ENCODE measurements around the gene BDKRB2.

GRCh38 chr14:96205059-96205977 lies 679 bp downstream of the BDKRB2 start:
- TF ChIP-seq ARNTL (CRISPR knock-in tag; IDR thresholded peaks at IDR 0.05; ENCODE audit: borderline replicate concordance, low read depth): no peak
- no peak for TF ChIP-seq PATZ1 (CRISPR knock-in tag; IDR thresholded peaks at IDR 0.05; ENCODE audit: borderline replicate concordance)
- no peak for TF ChIP-seq ESRRG (CRISPR knock-in tag; IDR thresholded peaks at IDR 0.05)
- TF ChIP-seq ISL1 (CRISPR knock-in tag; IDR thresholded peaks at IDR 0.05): no peak
- no peak for TF ChIP-seq GLIS3 (CRISPR knock-in tag; IDR thresholded peaks at IDR 0.05)
- TF ChIP-seq BACH2 (CRISPR knock-in tag; IDR thresholded peaks at IDR 0.05; ENCODE audit: borderline replicate concordance): no peak
- TF ChIP-seq ZNF8 (CRISPR knock-in tag; IDR thresholded peaks at IDR 0.05): no peak
- no peak for TF ChIP-seq ZNF70 (CRISPR knock-in tag; IDR thresholded peaks at IDR 0.05)
- no peak for TF ChIP-seq CSDC2 (CRISPR knock-in tag; IDR thresholded peaks at IDR 0.05)
- no peak for TF ChIP-seq ZFP30 (CRISPR knock-in tag; IDR thresholded peaks at IDR 0.05)

All from SK-N-SH treated with all-trans-retinoic acid at 6 μM for 48 hours (cell line).